ENCODE data around the gene GNB3.

The GNB3 gene

DNA sequence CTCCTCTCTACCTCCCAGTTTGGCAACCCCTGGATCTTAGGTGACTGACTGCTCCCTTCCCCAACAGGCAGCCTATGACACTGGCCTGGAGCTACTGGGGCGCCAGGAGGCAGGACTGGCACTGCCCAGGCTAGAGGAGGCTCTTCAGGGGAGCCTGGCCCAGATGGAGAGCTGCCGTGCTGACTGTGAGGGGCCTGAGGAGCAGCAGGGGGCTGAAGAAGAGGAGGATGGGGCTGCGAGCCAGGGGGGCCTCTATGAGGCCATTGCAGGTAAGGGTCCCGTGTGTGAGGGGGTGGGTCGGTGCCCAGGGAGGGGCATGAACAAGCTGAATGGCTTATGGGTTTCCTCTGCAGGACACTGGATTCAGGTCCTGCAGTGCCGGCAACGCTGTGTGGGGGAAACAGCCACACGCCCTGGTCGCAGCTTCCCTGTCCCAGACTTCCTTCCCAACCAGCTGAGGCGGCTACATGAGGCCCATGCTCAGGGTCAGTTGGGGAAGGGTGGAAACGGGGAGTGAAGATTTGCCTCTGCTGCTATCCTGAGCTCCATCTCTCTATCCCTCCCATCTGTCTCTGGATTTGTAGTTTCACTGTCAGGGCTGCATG, 10.3 kb upstream of the GNB3 start:
- Histone ChIP-seq H3K4me3 (replicated peaks; ENCODE audit: insufficient read depth, low read length) (no peak overlapping the region), H3K27ac (replicated peaks) (no peak overlapping the region), H3K27me3 (ENCODE audit: insufficient read depth, poor library complexity, severe bottlenecking) (peaks cover 18% of the 10 kb centered on the region)
- TF ChIP-seq, protein P1, sequence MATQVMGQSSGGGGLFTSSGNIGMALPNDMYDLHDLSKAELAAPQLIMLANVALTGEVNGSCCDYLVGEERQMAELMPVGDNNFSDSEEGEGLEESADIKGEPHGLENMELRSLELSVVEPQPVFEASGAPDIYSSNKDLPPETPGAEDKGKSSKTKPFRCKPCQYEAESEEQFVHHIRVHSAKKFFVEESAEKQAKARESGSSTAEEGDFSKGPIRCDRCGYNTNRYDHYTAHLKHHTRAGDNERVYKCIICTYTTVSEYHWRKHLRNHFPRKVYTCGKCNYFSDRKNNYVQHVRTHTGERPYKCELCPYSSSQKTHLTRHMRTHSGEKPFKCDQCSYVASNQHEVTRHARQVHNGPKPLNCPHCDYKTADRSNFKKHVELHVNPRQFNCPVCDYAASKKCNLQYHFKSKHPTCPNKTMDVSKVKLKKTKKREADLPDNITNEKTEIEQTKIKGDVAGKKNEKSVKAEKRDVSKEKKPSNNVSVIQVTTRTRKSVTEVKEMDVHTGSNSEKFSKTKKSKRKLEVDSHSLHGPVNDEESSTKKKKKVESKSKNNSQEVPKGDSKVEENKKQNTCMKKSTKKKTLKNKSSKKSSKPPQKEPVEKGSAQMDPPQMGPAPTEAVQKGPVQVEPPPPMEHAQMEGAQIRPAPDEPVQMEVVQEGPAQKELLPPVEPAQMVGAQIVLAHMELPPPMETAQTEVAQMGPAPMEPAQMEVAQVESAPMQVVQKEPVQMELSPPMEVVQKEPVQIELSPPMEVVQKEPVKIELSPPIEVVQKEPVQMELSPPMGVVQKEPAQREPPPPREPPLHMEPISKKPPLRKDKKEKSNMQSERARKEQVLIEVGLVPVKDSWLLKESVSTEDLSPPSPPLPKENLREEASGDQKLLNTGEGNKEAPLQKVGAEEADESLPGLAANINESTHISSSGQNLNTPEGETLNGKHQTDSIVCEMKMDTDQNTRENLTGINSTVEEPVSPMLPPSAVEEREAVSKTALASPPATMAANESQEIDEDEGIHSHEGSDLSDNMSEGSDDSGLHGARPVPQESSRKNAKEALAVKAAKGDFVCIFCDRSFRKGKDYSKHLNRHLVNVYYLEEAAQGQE (IDR thresholded peaks at IDR 0.05; ENCODE audit: insufficient replicate concordance, low read depth), result no peak
- TF ChIP-seq CTCF (IDR thresholded peaks at IDR 0.05; ENCODE audit: insufficient read depth, low read length) (no peak), POLR2AphosphoS5 (IDR thresholded peaks at IDR 0.05; ENCODE audit: low read depth) (no peak), GABPA (IDR thresholded peaks at IDR 0.05; ENCODE audit: low read depth) (no peak), SPI1 (IDR thresholded peaks at IDR 0.05; ENCODE audit: borderline replicate concordance, low read depth) (no peak)
- no peak for DNase-seq (ENCODE audit: low read depth in 1 of 2, low spot score in 1 of 2)

- TF ChIP-seq CTCF (IDR thresholded peaks at IDR 0.05; ENCODE audit: insufficient read depth, low read length), result no peak
- no peak for TF ChIP-seq GABPA (IDR thresholded peaks at IDR 0.05; ENCODE audit: low read depth)
- TF ChIP-seq, protein P1 (IDR thresholded peaks at IDR 0.05; ENCODE audit: insufficient replicate concordance, low read depth), result no peak
- no peak for TF ChIP-seq POLR2AphosphoS5 (IDR thresholded peaks at IDR 0.05; ENCODE audit: low read depth)
- TF ChIP-seq SPI1 (IDR thresholded peaks at IDR 0.05; ENCODE audit: borderline replicate concordance, low read depth), result no peak
- no peak for DNase-seq (ENCODE audit: low read depth in 1 of 2, low spot score in 1 of 2)
- H3K27ac ChIP-seq (replicated peaks), result no peak overlapping the region
- H3K4me3 ChIP-seq (replicated peaks; ENCODE audit: insufficient read depth, low read length), result no peak overlapping the region
- peaks cover 18% of the 10 kb centered on the region for H3K27me3 ChIP-seq (ENCODE audit: insufficient read depth, poor library complexity, severe bottlenecking)
These were observed 9.7 kb upstream of the GNB3 start for GRCh38 chr12:6830999-6831398.

DNA sequence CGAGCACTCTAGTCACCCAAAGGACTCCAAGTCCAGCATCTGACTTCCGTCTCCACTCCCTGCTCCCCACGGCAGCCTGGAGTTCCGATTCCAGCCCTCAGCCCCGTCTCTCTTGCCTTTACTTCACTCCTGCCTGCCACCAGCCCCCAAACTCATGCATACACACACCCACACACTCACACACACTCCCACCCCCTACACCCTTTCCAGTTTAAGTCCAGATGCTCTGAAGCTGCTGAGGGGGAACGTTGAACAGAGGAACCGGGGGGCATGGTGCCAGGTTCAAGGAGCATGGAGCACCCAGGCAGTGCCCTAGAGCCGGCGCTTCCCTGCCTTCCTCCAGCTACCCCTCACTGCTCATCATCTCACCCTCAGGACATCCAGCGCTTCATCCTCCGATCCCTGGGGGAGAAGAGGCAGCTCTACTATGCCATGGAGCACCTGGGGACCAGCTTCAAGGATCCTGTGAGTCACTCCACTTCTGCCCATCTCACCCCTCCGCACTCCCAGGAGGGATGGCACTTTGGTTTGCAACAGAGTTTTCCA, 9.2 kb upstream of the GNB3 start:
- Histone ChIP-seq H3K27me3 (ENCODE audit: insufficient read depth, poor library complexity, severe bottlenecking) (peaks cover 18% of the 10 kb centered on the region), H3K27ac (replicated peaks) (no peak overlapping the region)
- TF ChIP-seq, protein P1 (IDR thresholded peaks at IDR 0.05; ENCODE audit: insufficient replicate concordance, low read depth), result no peak
- TF ChIP-seq POLR2AphosphoS5 (IDR thresholded peaks at IDR 0.05; ENCODE audit: low read depth) (no peak), SPI1 (IDR thresholded peaks at IDR 0.05; ENCODE audit: borderline replicate concordance, low read depth) (no peak), CTCF (IDR thresholded peaks at IDR 0.05; ENCODE audit: insufficient read depth, low read length) (no peak), GABPA (IDR thresholded peaks at IDR 0.05; ENCODE audit: low read depth) (no peak)

More for the DNA sequence above, 9.2 kb upstream of the GNB3 start:
- no peak for DNase-seq (ENCODE audit: low read depth in 1 of 2, low spot score in 1 of 2)
- no peak overlapping the region for H3K4me3 ChIP-seq (replicated peaks; ENCODE audit: insufficient read depth, low read length)
